H1 (cell line): ENCODE results near the gene STX18.

Source experiments
- KDM5A ChIP-seq: fragments of 200-600 bp; IDR thresholded peaks from 2 replicates; pipeline ENCODE4 v1.7.1; 2012; ENCODE audit warnings: mild to moderate bottlenecking, low read length, inconsistent platforms, mixed read lengths
- NRF1 ChIP-seq: IDR thresholded peaks from 2 replicates; pipeline ENCODE4 v1.6.1; 2011; ENCODE audit warnings: mild to moderate bottlenecking, low read depth, low read length, improper control_type of control experiment
- POLR2AphosphoS5 ChIP-seq: IDR thresholded peaks from 2 replicates; pipeline ENCODE4 v1.6.1; 2011; ENCODE audit warnings: low read depth, low read length
- RFX5 ChIP-seq: IDR thresholded peaks from 2 replicates; pipeline ENCODE4 v1.6.1; 2011; ENCODE audit warnings: low read depth, low read length, improper control_type of control experiment, borderline replicate concordance

GRCh38 chr4:4377732-4378460 is 164.0 kb downstream of the STX18 start:
- no peak for TF ChIP-seq RFX5
- TF ChIP-seq NRF1, result no peak
- no peak for TF ChIP-seq KDM5A
- TF ChIP-seq POLR2AphosphoS5, result no peak
